HepG2 (cell line): ENCODE measurements around the gene VAMP2. TPM values are rescaled to one million over a fixed set of nuclear protein-coding genes. Genes with fewer than 3 reads are reported as not detected.
A peak's percentile ranks its signal among the peaks of the same experiment; 100 is the strongest.

Experiments
- AHR ChIP-seq: IDR thresholded peaks from 2 replicates; pipeline ENCODE4 v1.6.1; 2018; ENCODE audit warnings: missing genetic modification reagents, missing compliant biosample characterization
- BCL6 ChIP-seq: IDR thresholded peaks from 2 replicates; pipeline ENCODE4 v1.6.1; 2016; ENCODE audit warnings: missing genetic modification reagents, missing compliant biosample characterization
- E2F2 ChIP-seq: sonication (generic); formaldehyde crosslinking; IDR thresholded peaks from 2 replicates; pipeline ENCODE4 v1.4.0; 2020; ENCODE audit warnings: missing genetic modification reagents, borderline replicate concordance
- EEA1 ChIP-seq: sonication (generic); formaldehyde crosslinking; IDR thresholded peaks from 2 replicates; pipeline ENCODE4 v1.5.1; 2020; ENCODE audit warnings: mild to moderate bottlenecking, missing genetic modification reagents, borderline replicate concordance
- GABPA ChIP-seq, 2 experiments: IDR thresholded peaks; 2 replicates each; pipeline ENCODE4 v1.6.1; 2011 to 2016; ENCODE audit warnings: low read depth in 2 of 2, low read length in 1 of 2, missing biosample characterization in 1 of 2, missing genetic modification characterization in 1 of 2
- HOXA9 ChIP-seq: sonication (generic); formaldehyde crosslinking; IDR thresholded peaks from 2 replicates; pipeline ENCODE4 v1.8.1; 2022; ENCODE audit warnings: missing genetic modification reagents, mild to moderate bottlenecking, moderate library complexity, borderline replicate concordance
- IRX3 ChIP-seq: sonication (generic); formaldehyde crosslinking; IDR thresholded peaks from 2 replicates; pipeline ENCODE4 v1.8.1; 2023; ENCODE audit warnings: mild to moderate bottlenecking, low read depth, missing genetic modification reagents, borderline replicate concordance
- LRRFIP1 ChIP-seq: sonication (generic); formaldehyde crosslinking; conservative IDR thresholded peaks from 2 replicates; pipeline ENCODE4 v1.4.0; 2020; ENCODE audit warnings: missing genetic modification reagents
- NCOR1 ChIP-seq: fragments of 200-600 bp; sonication (generic); IDR thresholded peaks from 2 replicates; pipeline ENCODE4 v1.7.0; 2017; ENCODE audit warnings: antibody characterized with exemption, low read length, borderline replicate concordance
- REL ChIP-seq: sonication (generic); formaldehyde crosslinking; conservative IDR thresholded peaks from 2 replicates; pipeline ENCODE4 v1.8.0; 2022; ENCODE audit warnings: mild to moderate bottlenecking, missing genetic modification reagents, moderate library complexity
- ZBTB44 ChIP-seq: sonication (generic); formaldehyde crosslinking; IDR thresholded peaks from 2 replicates; pipeline ENCODE4 v1.4.0; 2020; ENCODE audit warnings: missing genetic modification reagents
- ZFP37 ChIP-seq: sonication (generic); formaldehyde crosslinking; IDR thresholded peaks from 2 replicates; pipeline ENCODE4 v1.4.0; 2020; ENCODE audit warnings: missing genetic modification reagents, borderline replicate concordance
- ZNF207 ChIP-seq: fragments of 450-650 bp; IDR thresholded peaks from 2 replicates; pipeline ENCODE4 v1.6.1; 2016; ENCODE audit warnings: antibody characterized with exemption, borderline replicate concordance
- ZNF546 ChIP-seq: sonication (generic); formaldehyde crosslinking; conservative IDR thresholded peaks from 2 replicates; pipeline ENCODE4 v1.8.1; 2023; ENCODE audit warnings: mild to moderate bottlenecking, missing genetic modification reagents
- ZNF556 ChIP-seq: sonication (generic); formaldehyde crosslinking; IDR thresholded peaks from 2 replicates; pipeline ENCODE4 v1.4.0; 2020; ENCODE audit warnings: mild to moderate bottlenecking, missing genetic modification reagents, borderline replicate concordance
- ZNF672 ChIP-seq: sonication (generic); formaldehyde crosslinking; IDR thresholded peaks from 2 replicates; pipeline ENCODE4 v1.8.1; 2022; ENCODE audit warnings: missing genetic modification reagents
- ZNF749 ChIP-seq: sonication (generic); formaldehyde crosslinking; IDR thresholded peaks from 2 replicates; pipeline ENCODE4 v1.8.0; 2022; ENCODE audit warnings: mild to moderate bottlenecking, missing genetic modification reagents, moderate library complexity, borderline replicate concordance
- ZNF772 ChIP-seq: sonication (generic); formaldehyde crosslinking; IDR thresholded peaks from 2 replicates; pipeline ENCODE4 v1.5.0; 2020; ENCODE audit warnings: mild to moderate bottlenecking, missing genetic modification reagents
- polyA plus RNA-seq, 8 experiments: library from polyadenylated mRNA; depleted of rRNA in 3 of 8; stranded (reverse) in 7 of 8; unstranded in 1 of 8; fragments of >200 nt; fragmentation: Illumina TruSeq in 4 of 8; extraction: Trizol in 4 of 8; gene quantifications; 2 replicates each; pipeline versions ENCODE4 v1.2.1 to v1.2.3, GENCODE V29; 2011 to 2016; ENCODE audit warnings: low read depth in 4 of 8, missing spikeins in 1 of 8, mixed read lengths in 1 of 8; ENCODE audit not compliant: insufficient read depth in 1 of 8
- total RNA-seq, 5 experiments: library from RNA; depleted of rRNA; stranded (reverse); fragments of >200 nt; fragmentation: Illumina TruSeq; extraction: Trizol; gene quantifications; 2 replicates each; pipeline ENCODE4 v1.2.3, GENCODE V29; 2016; ENCODE audit warnings: low read depth in 1 of 5
- TF ChIP-seq, protein P1 (sequence below): sonication (generic); formaldehyde crosslinking; IDR thresholded peaks from 2 replicates; pipeline ENCODE4 v1.5.0; 2020; ENCODE audit warnings: mild to moderate bottlenecking, missing genetic modification reagents, moderate library complexity
- TF ChIP-seq, protein P2 (sequence below): IDR thresholded peaks from 2 replicates; pipeline ENCODE4 v1.6.1; 2018; ENCODE audit warnings: missing genetic modification reagents

VAMP2 gene
- total and polyA plus RNA-seq, 2 of the 13 experiments (the other 11 are each of a cell fraction or from before 2014, with no cell fraction given) = 3.9 to 17.2 TPM

DNA sequence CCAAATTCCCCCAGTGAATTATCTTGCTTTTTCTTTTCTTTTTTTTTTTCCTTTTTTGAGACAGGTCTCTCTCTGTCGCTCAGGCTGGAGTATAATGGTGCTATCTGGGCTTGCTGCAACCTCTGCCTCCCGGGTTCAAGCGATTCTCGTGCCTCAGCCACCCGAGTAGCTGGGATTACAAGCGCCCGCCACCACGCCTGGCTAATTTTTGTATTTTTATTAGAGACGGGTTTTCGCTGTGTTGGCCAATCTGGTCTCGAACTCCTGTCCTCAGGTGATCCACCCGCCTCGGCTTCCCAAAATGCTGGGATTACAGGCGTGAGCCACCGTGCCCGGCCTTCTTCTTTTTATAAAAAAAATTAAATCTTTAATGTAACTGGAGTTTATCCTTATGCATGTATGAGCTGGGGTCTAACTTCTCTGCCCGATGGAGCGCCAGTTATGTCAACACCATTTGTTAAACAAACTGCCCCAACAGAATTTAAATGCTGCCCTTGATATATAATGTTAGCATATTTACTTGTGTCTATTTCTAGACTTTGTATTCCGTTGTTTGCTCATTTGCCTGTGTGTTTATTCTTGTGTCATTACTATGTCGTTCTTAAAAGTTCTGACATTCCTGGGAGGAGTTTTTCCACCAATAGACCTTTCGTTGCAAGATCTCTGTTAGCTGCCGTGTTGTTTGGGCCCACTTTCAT is 48.2 kb upstream of the VAMP2 start (continued):
- TF ChIP-seq, protein P1, sequence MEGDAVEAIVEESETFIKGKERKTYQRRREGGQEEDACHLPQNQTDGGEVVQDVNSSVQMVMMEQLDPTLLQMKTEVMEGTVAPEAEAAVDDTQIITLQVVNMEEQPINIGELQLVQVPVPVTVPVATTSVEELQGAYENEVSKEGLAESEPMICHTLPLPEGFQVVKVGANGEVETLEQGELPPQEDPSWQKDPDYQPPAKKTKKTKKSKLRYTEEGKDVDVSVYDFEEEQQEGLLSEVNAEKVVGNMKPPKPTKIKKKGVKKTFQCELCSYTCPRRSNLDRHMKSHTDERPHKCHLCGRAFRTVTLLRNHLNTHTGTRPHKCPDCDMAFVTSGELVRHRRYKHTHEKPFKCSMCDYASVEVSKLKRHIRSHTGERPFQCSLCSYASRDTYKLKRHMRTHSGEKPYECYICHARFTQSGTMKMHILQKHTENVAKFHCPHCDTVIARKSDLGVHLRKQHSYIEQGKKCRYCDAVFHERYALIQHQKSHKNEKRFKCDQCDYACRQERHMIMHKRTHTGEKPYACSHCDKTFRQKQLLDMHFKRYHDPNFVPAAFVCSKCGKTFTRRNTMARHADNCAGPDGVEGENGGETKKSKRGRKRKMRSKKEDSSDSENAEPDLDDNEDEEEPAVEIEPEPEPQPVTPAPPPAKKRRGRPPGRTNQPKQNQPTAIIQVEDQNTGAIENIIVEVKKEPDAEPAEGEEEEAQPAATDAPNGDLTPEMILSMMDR (CRISPR knock-in tag) = no peak
- no peak for TF ChIP-seq ZNF546 (CRISPR knock-in tag)
- TF ChIP-seq E2F2 (CRISPR knock-in tag) = no peak
- no peak for TF ChIP-seq ZNF749 (CRISPR knock-in tag)
- TF ChIP-seq, protein P2, sequence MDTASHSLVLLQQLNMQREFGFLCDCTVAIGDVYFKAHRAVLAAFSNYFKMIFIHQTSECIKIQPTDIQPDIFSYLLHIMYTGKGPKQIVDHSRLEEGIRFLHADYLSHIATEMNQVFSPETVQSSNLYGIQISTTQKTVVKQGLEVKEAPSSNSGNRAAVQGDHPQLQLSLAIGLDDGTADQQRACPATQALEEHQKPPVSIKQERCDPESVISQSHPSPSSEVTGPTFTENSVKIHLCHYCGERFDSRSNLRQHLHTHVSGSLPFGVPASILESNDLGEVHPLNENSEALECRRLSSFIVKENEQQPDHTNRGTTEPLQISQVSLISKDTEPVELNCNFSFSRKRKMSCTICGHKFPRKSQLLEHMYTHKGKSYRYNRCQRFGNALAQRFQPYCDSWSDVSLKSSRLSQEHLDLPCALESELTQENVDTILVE (CRISPR knock-in tag) = no peak
- peak; percentile 7; the same call in 1 of the 2 replicates for TF ChIP-seq ZNF556 (CRISPR knock-in tag)
- 0 out of 2 replicates have a peak, but pooled peaks have one; percentile 22 for TF ChIP-seq REL (CRISPR knock-in tag)
- TF ChIP-seq LRRFIP1 (CRISPR knock-in tag) = no peak
- TF ChIP-seq EEA1 (CRISPR knock-in tag) = no peak
- no peak for TF ChIP-seq ZBTB44 (CRISPR knock-in tag)
- no peak; the same call in 1 of the 2 replicates for TF ChIP-seq HOXA9 (CRISPR knock-in tag)
- no peak for TF ChIP-seq ZFP37 (CRISPR knock-in tag)
- no peak for TF ChIP-seq ZNF772
- TF ChIP-seq GABPA (IDR thresholded peaks at IDR 0.05; ENCODE audit: low read depth, low read length) = no peak
- no peak for TF ChIP-seq GABPA (CRISPR knock-in tag; IDR thresholded peaks at IDR 0.05; ENCODE audit: low read depth)
- TF ChIP-seq ZNF672 (CRISPR knock-in tag) = no peak
- peak; percentile 95 for TF ChIP-seq BCL6 (CRISPR knock-in tag)
- no peak for TF ChIP-seq IRX3 (CRISPR knock-in tag)
- no peak for TF ChIP-seq ZNF207
- TF ChIP-seq AHR = no peak
- peak; percentile 68; the same call in 1 of the 2 replicates for TF ChIP-seq NCOR1
